ENCODE data around the gene NCBP2.

GRCh38 chr3:196965804-196966173 lies 23.5 kb upstream of the NCBP2 start:
- TF ChIP-seq CTCF (IDR thresholded peaks at IDR 0.05; ENCODE audit: extremely low read depth in 1 of 2, insufficient read depth in 1 of 2, low read depth in 1 of 2, low read length in 2 of 2) (no peak), POLR2A (IDR thresholded peaks at IDR 0.05; ENCODE audit: low read depth, low read length) (no peak), POLR2AphosphoS5 (IDR thresholded peaks at IDR 0.05; ENCODE audit: insufficient read depth, low read depth, low read length) (no peak)

Measured in endothelial cell of umbilical vein (primary cell).